GM21367 (cell line): Measurements from ENCODE around the gene ARID5B.

ENCODE experiments used
- ATAC-seq: cut with Tn5 transposase; IDR thresholded peaks from one replicate; pipeline ENCODE4 v1.9.1; 2021; ENCODE audit not compliant: unreplicated experiment

Gene ARID5B

GRCh38 chr10:61903221-61903927 is 1.9 kb downstream of the ARID5B start:
- ATAC-seq = peak; percentile 49

- ATAC-seq = no peak
Measured at GRCh38 chr10:61903928-61904344, 2.4 kb downstream of the ARID5B start.

- peak; percentile 41 for ATAC-seq
Measured at GRCh38 chr10:61904733-61905725, 3.5 kb downstream of the ARID5B start.

GRCh38 chr10:61905837-61906561 is 4.5 kb downstream of the ARID5B start:
- no peak for ATAC-seq

- no peak for ATAC-seq
Measured at GRCh38 chr10:61906562-61906901, 5.0 kb downstream of the ARID5B start.

GRCh38 chr10:61907011-61907410 is 5.5 kb downstream of the ARID5B start:
- ATAC-seq = no peak

- ATAC-seq = no peak
Measured at GRCh38 chr10:61907587-61907986, 6.1 kb downstream of the ARID5B start.

- ATAC-seq = no peak
Measured at GRCh38 chr10:61910226-61910805, 8.8 kb downstream of the ARID5B start.

- no peak for ATAC-seq
Measured at GRCh38 chr10:61910894-61911293, 9.4 kb downstream of the ARID5B start.

- ATAC-seq = no peak
Measured at GRCh38 chr10:61911425-61911824, 9.9 kb downstream of the ARID5B start.

GRCh38 chr10:61912981-61913380 is 11.5 kb downstream of the ARID5B start:
- no peak for ATAC-seq

- no peak for ATAC-seq
Measured at GRCh38 chr10:61918140-61918539, 16.6 kb downstream of the ARID5B start.

- no peak for ATAC-seq
Measured at GRCh38 chr10:61918989-61919388, 17.5 kb downstream of the ARID5B start.

- no peak for ATAC-seq
Measured at GRCh38 chr10:61919646-61920215, 18.2 kb downstream of the ARID5B start.

GRCh38 chr10:61921143-61921542 is 19.6 kb downstream of the ARID5B start:
- peak; percentile 61 for ATAC-seq

GRCh38 chr10:61923210-61923949 is 21.9 kb downstream of the ARID5B start:
- ATAC-seq = no peak

- ATAC-seq = no peak
Measured at GRCh38 chr10:61923950-61924274, 22.4 kb downstream of the ARID5B start.

- ATAC-seq = no peak
Measured at GRCh38 chr10:61929555-61929954, 28.1 kb downstream of the ARID5B start.

- no peak for ATAC-seq
Measured at GRCh38 chr10:61931620-61932332, 30.3 kb downstream of the ARID5B start.
